Suprapubic skin (tissue), 4 donors: ENCODE data around the gene KIAA1671. TPM values are rescaled to one million over a fixed set of nuclear protein-coding genes. Genes with fewer than 3 reads are reported as not detected.
A peak's percentile ranks its signal among the peaks of the same experiment; 100 is the strongest.

Experiments
- DNase-seq, 2 donors: peaks; one replicate each; pipeline ENCODE4 v3.0.0-alpha.2; 2019; ENCODE audit warnings: low spot score in 2 of 2
- H3K27ac ChIP-seq: fragments of 200-600 bp; sonication (generic); one replicate; pipeline ENCODE4 v1.5.1; 2019
- H3K27me3 ChIP-seq: fragments of 200-600 bp; sonication (generic); one replicate; pipeline ENCODE4 v1.5.1; 2019
- H3K36me3 ChIP-seq: fragments of 200-600 bp; sonication (generic); one replicate; pipeline ENCODE4 v1.5.1; 2019
- H3K4me1 ChIP-seq: fragments of 200-600 bp; sonication (generic); one replicate; pipeline ENCODE4 v1.5.1; 2019
- H3K4me3 ChIP-seq: fragments of 200-600 bp; sonication (generic); one replicate; pipeline ENCODE4 v1.5.1; 2019; ENCODE audit warnings: mild to moderate bottlenecking
- H3K9me3 ChIP-seq: fragments of 200-600 bp; sonication (generic); one replicate; pipeline ENCODE4 v1.5.1; 2019
- CTCF ChIP-seq, 2 donors: fragments of 200-600 bp in 1 of 2; fragments of 450-650 bp in 1 of 2; sonication (generic) in 1 of 2; IDR thresholded peaks; one replicate each; pipeline ENCODE4 v1.5.1; 2016 to 2019; ENCODE audit warnings: antibody characterized with exemption in 2 of 2, mild to moderate bottlenecking in 1 of 2, moderate library complexity in 1 of 2
- EP300 ChIP-seq: sonication (generic); formaldehyde crosslinking; IDR thresholded peaks from one replicate; pipeline ENCODE4 v1.6.1; 2017; ENCODE audit warnings: antibody characterized with exemption
- POLR2A ChIP-seq, 2 donors: fragments of 450-650 bp; IDR thresholded peaks; one replicate each; pipeline ENCODE4 v1.6.1; 2017; ENCODE audit warnings: antibody characterized with exemption in 2 of 2, mild to moderate bottlenecking in 2 of 2, moderate library complexity in 2 of 2
- POLR2AphosphoS5 ChIP-seq, 3 donors: sonication (generic); formaldehyde crosslinking; IDR thresholded peaks; one replicate each; pipeline ENCODE4 v1.6.1; 2017; ENCODE audit warnings: antibody characterized with exemption in 3 of 3
- WGBS: methylation state at CpG from one replicate; pipeline ENCODE4 v1.1.5; 2018; 5-methylcytosine and 5-hydroxymethylcytosine counted together
- total RNA-seq, 4 donors: library from RNA; depleted of rRNA; stranded (reverse); fragments of >200 nt; gene quantifications; one replicate each; pipeline ENCODE4 v1.1.0, GENCODE V29; 2016

KIAA1671 gene
- total RNA-seq, 4 donors from 2014 or later = 74.4 to 116 (median 97.0) TPM

- H3K4me1 ChIP-seq = peaks cover 20% of the 10 kb centered on the region
- no peaks in the 10 kb centered on the region for H3K27me3 ChIP-seq
- H3K36me3 ChIP-seq = no peaks in the 10 kb centered on the region
- no peak overlapping the region for H3K4me3 ChIP-seq
- TF ChIP-seq CTCF (IDR thresholded peaks at IDR 0.05) = no peak
- H3K9me3 ChIP-seq = no peaks in the 10 kb centered on the region
- no peak for DNase-seq
- WGBS = 87% methylated on average over 11 of the region's 11 CpGs
- no peak overlapping the region for H3K27ac ChIP-seq
These were observed 69.6 kb downstream of the KIAA1671 start for GRCh38 chr22:25021976-25022711.

GRCh38 chr22:25023879-25024278 lies 71.4 kb downstream of the KIAA1671 start:
- TF ChIP-seq CTCF (IDR thresholded peaks at IDR 0.05) (no peak), POLR2A (IDR thresholded peaks at IDR 0.05) (no peak), POLR2AphosphoS5 (IDR thresholded peaks at IDR 0.05) (no peak), EP300 (no peak)
- no peak for DNase-seq
- no peaks in the 10 kb centered on the region for H3K27me3 ChIP-seq
- no peaks in the 10 kb centered on the region for H3K9me3 ChIP-seq
- H3K27ac ChIP-seq = no peak overlapping the region
- no peak overlapping the region for H3K4me3 ChIP-seq
- no peaks in the 10 kb centered on the region for H3K36me3 ChIP-seq
- peaks cover 30% of the 10 kb centered on the region for H3K4me1 ChIP-seq
- 70% methylated on average over 3 of the region's 3 CpGs for WGBS

GRCh38 chr22:25024895-25025294 lies 72.4 kb downstream of the KIAA1671 start:
- Histone ChIP-seq H3K4me1 (peaks cover 30% of the 10 kb centered on the region), H3K9me3 (no peaks in the 10 kb centered on the region), H3K36me3 (peaks cover 6% of the 10 kb centered on the region), H3K27me3 (no peaks in the 10 kb centered on the region), H3K27ac (peak overlapping the region; percentile 59), H3K4me3 (no peak overlapping the region)
- TF ChIP-seq EP300 (no peak), POLR2AphosphoS5 (IDR thresholded peaks at IDR 0.05) (no peak), CTCF (IDR thresholded peaks at IDR 0.05) (no peak), POLR2A (IDR thresholded peaks at IDR 0.05) (no peak)
- no peak for DNase-seq
- 89% methylated on average over 3 of the region's 3 CpGs for WGBS

GRCh38 chr22:25025491-25026400 lies 73.2 kb downstream of the KIAA1671 start:
- 54% methylated on average over 12 of the region's 12 CpGs for WGBS
- no peaks in the 10 kb centered on the region for H3K9me3 ChIP-seq
- H3K4me1 ChIP-seq = peaks cover 30% of the 10 kb centered on the region
- H3K27ac ChIP-seq = peak overlapping the region; percentile 59
- H3K4me3 ChIP-seq = no peak overlapping the region
- H3K36me3 ChIP-seq = peaks cover 6% of the 10 kb centered on the region
- DNase-seq = no peak
- no peak for TF ChIP-seq EP300
- TF ChIP-seq POLR2AphosphoS5 (IDR thresholded peaks at IDR 0.05) = no peak
- no peak for TF ChIP-seq CTCF (IDR thresholded peaks at IDR 0.05)
- no peaks in the 10 kb centered on the region for H3K27me3 ChIP-seq
